HG02970 (cell line): Measurements from ENCODE around the gene CSNK1E.

Experiments used
- ATAC-seq: cut with Tn5 transposase; IDR thresholded peaks from one replicate; pipeline ENCODE4 v1.9.1; 2021; ENCODE audit warnings: mild to moderate bottlenecking, moderate library complexity, moderate number of reproducible peaks; ENCODE audit not compliant: unreplicated experiment, low FRiP score

CSNK1E gene

DNA sequence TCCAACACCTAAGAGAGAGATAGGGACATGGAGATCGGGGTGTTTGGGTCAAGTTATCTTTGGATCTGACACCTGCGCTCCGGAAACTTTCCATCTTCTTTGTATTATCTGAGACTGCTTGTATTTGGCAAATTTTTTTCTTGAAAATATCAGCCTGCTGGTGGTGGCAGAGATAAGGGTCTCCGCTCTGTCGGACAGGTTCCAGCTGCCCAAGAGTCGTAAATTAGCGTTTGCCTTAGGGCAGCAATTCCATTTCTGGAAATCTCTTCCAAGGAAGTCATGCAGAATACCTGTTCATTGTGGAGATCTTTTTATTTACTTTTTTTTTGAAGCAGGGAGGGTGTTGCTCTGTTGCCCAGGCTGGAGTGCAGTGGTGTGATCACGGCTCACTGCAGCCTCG, 19.5 kb upstream of the CSNK1E start:
- ATAC-seq = no peak

DNA sequence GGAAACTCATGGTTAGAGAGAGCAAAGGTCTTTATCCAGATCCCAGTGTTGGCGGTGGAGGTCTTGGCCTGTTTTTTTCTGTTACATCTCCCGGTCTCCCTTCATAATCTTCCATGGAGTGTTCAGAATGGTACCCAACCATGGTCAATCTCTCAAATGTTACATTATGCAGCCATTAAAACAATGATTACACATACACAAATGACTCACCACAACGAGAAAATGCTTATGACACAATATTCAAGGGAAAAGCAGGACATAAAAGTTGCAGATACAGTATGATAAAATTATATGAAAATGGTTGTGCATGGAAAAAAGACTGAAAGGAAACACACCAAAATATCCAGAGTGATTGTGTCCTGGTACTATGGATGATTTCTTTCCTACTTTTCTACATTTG, 17.8 kb upstream of the CSNK1E start:
- no peak for ATAC-seq

DNA sequence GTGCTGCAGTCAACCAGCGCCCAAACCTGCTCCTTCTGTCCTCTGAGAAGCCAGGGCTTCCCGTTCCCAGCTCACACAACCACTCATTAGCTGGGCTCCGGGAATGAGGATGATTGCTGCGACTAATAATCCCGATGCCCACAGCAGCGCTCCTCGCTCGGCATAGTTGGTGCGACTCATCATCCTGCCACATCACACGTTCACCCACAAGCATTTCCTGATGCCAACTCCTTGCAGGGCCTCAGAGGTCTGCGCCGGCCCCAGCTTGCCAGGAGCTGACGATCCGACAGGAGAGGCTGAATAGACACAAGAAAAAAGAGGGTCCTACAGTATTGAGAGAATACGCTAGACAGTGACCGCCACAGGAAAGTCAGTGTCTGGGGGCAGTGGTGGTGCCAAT, 10.6 kb upstream of the CSNK1E start:
- ATAC-seq = no peak

DNA sequence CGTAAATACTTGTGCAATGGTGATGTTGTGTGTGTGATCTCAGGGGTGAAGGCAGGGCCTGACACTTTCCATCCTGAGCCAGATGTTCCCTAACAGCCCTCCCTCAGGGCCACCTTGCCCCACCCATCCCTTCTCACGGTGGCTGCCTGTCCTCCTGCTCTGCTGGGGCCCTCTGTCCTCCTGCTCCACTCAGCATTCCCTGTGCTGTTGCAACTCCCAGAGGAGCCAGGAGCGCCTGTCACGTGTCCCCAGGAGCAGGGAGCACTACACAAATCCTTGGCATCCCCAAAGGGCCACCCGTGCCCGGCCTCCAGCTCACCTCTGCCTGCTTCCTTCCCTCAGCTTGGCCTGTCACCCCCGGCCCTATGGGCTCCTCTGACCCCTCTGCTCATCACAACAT, 10.2 kb upstream of the CSNK1E start:
- no peak for ATAC-seq

DNA sequence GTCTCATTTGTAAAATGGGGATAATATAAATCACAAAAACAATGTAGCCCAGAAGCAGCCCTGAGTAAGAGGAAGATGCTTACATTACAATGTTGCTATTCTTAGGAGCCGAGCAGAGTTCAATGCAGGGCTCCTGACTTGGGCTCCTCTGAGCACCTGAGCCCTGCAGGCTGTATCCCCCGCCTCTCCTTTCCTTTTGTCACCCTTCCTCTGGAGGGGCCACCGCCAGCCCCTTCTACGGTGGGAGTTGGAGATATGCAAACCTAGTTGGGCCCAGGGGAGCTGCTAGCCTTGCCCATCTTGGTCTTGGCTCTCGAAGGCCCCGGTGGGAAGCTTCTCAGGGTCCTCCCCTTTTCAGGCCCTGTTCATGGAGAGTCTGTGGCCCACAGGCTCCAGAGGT, 8.4 kb upstream of the CSNK1E start:
- ATAC-seq = no peak

DNA sequence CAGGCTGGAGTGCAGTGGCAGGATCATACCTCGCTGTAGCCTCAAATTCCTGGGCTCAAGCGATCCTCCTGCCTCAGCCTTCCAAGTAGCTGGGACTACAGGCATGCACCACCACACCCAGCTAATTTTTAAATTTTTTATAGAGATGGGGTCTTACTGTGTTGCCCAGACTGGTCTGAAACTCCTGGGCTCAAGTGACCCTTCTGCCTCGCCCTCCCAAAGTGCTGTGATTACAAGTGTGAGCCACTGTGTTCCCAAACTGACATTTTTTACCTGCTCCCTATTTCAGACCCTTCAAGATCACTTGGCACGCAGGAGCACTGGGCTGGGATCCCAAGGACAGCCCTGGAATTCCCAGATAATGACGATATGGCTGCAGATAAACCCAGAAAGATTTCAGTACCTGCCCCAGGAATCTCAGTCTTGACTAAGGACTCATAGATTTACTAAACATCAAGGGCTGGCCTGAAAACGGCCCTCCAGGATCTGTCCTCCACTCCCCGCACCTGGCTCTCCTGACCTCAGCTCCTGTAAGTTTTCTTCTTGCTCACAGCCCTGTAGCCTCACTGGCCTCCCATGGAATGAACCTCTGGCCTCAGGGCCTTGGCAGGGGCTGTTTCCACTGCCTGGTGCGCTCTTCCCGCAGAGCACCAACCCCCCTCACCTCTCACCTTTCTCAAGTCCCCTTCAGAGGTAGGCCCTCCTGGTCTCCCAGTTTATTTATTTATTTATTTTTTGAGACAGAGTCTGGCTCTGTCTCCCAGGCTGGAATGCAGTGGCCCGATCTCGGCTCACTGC, 3.6 kb upstream of the CSNK1E start:
- ATAC-seq = no peak

DNA sequence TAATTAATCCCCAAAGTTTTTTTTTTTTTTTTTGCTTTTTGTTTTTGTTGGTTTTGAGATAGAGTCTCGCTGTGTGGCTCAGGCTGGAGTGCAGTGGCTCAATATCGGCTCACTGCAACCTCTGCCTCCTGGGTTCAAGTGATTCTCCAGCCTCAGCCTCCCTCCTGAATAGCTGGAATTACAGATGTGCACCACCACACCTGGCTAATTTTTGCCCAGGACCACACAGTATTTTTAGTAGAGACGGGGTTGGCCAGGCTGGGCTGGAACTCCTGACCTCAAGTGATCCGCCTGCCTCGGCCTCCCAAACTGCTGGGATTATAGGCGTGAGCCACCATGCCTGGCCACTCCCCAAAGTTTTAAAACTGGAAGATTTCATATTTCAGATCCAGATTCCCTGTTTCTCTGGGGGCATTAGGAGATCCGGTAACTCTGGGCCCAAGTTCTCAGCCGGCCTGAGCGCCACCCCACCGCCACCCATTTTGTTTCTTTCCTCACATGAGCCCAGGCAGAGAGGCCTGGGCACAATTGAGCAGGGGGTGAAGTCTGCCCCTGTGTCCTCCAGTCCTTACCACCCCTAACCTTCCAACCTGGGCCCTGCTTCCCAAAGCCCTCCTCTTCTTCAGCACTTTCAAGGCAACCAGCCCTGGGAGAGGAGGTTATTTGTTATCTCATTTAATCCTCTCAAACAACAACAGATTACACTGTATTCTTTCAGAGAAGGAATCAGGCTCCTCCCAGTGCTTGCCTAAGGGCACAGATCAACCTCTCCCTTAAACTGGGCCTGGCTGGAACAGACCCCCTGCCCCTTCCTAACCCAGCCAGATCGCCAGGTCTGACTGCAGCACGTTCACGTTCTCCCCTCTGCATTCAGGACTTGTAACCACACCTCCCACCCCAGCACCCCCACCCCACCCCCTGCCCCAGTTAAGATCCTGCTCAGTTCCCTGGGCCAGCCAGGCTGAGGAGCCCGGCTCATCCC, 1.9 kb upstream of the CSNK1E start:
- ATAC-seq = no peak

DNA sequence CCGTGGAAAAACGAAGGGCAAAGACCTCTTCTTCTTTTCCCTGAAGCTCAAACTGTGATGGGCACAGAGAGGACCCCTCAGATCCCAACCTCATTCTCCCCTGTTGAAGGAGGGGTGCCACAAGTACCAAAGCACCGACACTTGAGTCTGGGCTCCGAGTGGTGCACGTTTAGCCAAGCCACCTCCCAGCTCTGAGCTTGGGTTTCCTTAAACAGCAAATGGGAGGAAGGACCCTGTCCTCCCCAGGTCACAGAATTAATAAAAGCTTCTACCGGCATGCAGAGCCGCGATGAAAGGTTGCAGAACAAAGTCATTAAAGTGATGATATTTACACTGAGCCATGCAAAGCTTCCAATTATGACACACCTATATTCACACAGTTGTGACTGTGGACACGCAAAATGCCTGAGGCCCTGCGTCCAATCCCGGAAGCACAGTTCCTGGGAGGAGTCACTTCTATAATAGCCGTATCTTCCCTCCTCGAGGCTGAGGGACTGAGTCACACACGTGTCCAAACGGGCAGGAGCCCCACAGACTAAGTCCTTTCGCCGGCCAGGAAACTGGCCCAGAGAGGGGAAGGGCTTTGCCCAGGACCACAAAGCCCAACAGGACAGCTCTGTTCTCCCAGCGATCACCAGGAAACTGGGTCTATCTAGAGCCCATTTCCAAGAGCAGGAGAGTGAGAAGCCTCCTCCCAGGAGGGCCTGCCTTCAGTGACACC, 922 bp upstream of the CSNK1E start:
- ATAC-seq = no peak

DNA sequence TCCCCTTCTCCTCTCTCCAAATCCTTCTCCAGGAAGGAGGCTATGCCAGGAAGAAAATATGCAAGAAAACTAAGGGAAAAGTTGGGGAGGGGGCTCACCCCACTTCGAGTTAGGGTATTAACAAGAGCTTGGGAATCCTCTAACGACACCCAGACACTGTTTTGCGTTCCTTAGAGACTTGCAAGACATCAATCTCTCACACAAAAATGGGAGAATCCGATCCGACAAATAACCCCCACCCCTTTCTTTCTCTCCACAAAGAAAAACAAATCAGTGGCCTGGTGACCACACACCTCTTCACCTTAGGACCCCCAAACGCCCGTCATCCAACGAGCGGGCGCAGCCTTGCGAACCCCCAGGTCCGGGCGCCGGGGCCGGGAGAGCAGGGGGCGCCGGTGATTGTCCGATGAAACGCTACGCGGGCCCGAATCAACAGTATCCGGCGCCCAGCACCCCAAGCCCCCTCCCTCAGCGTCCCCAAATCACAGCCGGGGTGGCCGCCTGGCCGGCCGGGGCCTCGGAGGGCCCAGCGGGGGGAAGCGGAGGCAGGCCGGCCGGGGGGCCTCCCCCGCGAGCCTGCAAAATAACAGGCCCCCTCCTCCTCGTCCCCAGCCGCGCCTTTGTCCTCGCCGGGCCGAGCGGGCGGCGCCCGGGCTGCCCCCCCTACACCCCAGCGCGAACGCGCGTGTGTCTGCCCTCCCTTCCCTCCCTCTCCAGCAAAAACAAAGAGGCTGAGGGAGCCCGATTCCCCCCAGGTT, 690 bp downstream of the CSNK1E start:
- ATAC-seq = peak; percentile 30

DNA sequence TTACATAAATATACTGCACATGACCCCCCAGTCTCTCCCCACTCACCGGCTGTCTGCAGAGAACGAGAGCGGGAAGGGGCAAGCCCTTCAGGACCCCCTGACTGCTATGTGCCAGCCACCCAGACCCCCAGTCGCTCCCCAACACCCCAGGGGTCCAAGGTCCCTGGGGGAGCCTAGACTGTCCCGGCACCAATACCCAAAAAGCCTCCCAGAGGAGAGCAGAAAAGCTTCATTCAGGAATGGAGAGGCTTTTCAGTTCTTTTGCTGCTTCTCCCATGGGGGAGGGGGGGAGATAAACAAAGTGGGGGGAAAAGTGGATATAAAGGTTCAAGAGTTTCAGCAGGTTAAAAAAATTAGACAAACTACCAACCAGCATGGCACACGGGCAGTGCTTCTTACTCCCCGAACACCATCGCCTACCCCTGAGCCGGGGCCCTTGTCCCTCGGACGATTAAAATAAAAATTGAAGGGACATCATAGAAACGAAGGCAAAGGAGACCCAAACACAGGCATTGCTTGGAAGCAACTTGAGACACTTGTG, 1.3 kb downstream of the CSNK1E start:
- no peak for ATAC-seq

DNA sequence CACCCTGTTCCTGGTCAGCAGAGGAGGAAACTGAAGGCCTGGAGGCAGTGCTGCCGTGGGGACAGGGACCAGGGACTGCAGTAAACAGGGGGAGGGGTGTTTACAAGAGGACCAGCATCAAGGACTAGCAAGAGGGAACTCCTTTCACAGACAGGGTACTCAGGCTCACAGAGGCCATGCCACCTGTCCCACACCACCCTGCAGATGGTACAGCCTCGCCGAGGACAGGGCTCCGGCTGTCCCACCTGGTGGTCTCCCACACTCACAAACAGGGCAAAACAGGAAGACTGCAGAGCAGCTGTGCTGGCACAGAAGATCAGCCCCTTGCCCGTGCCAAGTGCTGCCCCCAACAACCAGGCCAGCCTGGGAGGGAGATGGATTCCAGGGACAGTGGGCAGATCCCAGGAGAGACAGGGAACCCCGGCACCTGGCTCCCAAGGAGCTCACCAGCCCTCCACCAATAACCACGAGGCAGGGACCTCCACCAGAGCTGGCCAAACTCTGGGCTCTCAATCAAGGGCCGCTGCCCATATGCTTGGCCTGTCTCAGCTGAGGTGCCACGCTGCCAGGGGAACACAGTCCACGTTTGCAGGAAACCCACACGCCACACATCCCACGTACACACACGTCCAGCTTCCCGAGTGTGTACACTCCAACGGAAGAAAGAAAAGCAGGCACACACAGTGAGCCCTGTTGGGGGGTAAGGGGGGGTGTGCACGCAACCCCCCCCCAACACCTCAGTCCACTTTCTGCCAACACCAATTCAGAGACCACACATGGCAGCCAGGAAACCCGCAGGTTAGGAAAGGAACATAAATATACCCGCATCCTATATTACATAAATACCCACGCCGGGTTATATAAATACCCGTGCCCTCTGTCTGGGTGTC, 2.1 kb downstream of the CSNK1E start:
- ATAC-seq = no peak

DNA sequence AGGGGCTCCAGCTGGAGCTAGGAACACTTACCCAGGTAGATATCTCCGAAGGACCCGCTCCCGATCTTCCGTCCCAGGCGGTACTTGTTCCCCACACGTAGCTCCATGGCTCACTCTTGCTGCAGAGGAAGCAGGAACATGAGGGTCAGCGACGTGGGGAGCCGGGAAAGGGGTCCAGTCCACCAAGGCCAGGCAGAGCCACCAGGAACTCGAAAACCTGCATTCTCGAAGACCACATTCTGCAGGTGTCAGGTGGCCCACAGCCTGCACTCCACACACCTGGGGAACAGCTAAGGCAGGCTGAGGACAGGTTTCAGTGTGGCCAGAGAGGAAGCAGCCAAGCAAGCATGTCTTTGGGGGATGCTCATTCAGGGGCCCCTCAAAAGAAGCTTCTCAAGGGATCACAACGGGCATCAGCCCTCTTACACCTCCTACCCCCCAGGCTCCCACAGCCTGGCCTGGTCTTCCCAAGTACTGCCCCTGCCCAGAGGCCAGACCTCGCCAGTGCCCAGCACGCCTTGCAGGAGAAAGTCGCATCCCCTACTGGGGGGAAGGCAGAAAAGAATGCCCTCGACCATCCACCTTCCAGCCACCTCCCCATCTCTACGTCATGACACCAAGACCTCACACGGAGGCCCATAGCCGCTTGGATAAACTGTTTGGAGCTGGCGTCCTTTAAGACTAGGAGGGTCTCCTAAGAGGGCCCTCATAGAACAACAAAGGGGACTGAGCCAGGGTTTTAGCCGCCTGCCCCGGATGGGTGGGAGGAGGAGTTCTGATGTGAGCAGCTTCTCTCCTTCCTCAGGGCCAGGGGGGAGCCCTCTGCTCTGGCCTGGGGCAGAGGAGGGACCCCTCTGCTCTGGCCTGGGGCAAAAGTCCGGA, 2.9 kb downstream of the CSNK1E start:
- ATAC-seq = no peak

DNA sequence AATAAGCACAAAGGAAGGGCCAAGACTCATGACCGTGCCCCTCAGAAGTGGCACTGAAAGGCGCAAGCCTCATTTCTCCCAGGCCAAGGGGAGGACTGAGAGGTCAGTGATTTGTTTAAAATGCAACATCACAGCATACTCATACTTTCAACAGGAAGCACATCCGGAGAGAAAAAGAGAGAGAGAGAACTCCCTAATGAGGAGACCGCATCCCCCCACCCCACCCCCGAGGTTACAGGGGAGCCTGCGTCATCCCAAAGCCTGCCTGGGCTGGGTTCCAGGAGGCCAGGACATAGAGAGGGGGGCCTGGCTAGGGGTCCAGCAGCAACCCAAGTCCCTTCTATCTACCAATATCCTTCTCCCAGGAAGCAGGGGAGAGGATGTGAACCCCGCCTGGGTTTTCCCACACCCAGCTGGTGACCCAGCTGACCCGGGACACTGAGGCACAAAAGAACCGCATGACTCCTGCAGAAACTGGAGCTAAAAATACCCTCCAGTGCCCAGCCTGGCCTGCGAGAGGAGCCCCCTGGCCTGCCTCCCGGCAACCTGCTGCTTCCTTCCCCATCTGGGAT, 3.8 kb downstream of the CSNK1E start:
- no peak for ATAC-seq

DNA sequence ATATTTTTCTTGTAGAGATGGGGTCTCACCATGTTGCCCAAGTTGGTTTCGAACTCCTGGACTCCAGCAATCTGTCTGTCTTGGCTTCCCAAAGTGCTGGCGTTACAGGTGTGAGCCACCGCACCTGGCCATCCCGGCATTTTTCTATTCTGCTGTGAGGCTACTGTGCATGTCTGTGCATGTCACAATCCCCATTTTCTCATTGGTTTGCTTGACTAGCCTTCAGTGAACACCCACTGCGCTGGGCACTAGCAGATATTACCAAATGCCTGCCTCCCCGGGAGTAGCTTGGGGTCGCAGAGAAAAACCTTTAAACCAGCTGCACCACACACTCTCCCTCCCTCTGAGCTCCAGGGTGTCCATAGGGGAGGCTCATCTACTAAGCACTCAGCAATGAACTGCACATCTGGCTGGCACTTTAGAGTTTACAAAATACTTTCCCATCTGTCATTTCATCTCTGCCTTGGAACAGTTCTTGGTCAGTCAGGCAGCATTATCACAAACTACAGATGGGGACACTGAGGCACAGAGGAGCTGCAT, 4.9 kb downstream of the CSNK1E start:
- ATAC-seq = no peak

DNA sequence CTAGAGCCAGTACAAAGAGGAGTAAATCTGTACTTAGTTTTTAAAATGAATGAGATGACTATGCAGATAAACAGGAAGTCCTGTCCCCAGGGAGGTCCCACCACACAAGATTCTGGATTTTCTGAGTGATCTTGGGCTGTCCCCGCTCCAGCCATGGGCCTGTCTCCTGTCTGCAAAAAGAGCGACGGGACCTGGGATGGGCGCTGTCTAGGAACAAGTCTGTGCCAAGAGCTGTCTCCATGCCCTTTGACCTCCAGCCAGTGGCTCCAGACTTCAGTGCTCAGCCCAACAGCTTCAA, 6.0 kb downstream of the CSNK1E start:
- ATAC-seq = no peak

DNA sequence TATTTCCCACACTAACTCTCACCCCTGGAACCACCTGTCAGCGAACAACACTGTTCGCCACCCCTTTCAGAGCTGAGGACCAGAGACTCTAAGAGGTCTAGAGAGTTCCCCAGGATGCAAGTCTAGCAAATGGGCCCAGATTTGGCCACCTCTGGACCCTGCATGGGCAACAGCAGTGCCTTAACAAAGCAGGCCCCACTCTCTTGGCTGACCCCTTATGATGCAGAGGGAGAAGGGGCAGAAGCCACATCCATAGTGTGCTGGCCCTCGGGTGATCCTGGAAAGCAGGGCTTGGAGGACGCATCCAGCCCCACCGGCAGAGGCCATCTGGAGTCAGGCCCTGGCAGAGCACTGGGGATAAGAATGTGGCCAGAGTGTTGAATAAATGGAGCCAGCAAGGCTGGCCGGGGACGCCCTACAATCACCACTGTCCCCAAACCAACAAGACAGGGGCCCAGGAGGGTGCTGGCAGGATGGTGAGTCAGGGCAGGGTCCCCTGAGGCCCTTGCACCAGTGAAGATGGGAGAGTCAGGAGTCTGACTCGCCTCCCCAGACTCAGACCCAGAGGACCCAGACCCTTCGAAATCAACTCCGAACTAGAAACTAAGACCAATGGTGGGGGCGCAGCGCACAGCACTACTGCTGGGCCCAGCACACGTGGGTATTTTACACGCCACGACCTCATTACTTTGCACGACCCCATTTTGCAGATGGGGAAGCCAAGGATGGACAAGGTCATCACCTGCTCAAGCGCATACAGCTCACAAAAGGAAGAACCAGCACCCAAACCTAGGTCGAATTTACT, 6.5 kb downstream of the CSNK1E start:
- ATAC-seq = no peak
